Tibial artery (tissue), 4 donors: Measurements from ENCODE around the gene TRIM71.

Source experiments
- DNase-seq, 2 donors: peaks; one replicate each; pipeline ENCODE4 v3.0.0-alpha.2; 2019
- H3K27ac ChIP-seq, 2 donors: fragments of 200-600 bp; sonication (generic) in 1 of 2; 1 replicate in 1 of 2; 2 replicates in 1 of 2; pipeline ENCODE4 v1.5.1; 2018 to 2019; ENCODE audit warnings: mild to moderate bottlenecking in 1 of 2
- H3K27me3 ChIP-seq, 2 donors: fragments of 200-600 bp; sonication (generic) in 1 of 2; one replicate each; pipeline versions ENCODE4 v1.5.1 to v1.6.0; 2016 to 2019
- H3K36me3 ChIP-seq, 3 donors: fragments of 200-600 bp; sonication (generic) in 2 of 3; one replicate each; pipeline ENCODE4 v1.5.1; 2016 to 2019; ENCODE audit warnings: mild to moderate bottlenecking in 2 of 3
- H3K4me1 ChIP-seq, 4 donors: fragments of 200-600 bp; sonication (generic) in 2 of 4; 1 replicate in 3 of 4; 2 replicates in 1 of 4; pipeline ENCODE4 v1.5.1; 2016 to 2019
- H3K4me3 ChIP-seq, 2 donors: fragments of 200-600 bp; sonication (generic) in 1 of 2; 1 replicate in 1 of 2; 2 replicates in 1 of 2; pipeline ENCODE4 v1.5.1; 2018 to 2019; ENCODE audit warnings: mild to moderate bottlenecking in 2 of 2
- H3K9me3 ChIP-seq, 3 donors: fragments of 200-600 bp; sonication (generic) in 1 of 3; one replicate each; pipeline ENCODE4 v1.5.1; 2016 to 2019
- intact Hi-C: fragments of 100-400 bp; cut with DNase I; formaldehyde crosslinking; loops from one replicate; pipeline ENCODE4 v1.15.0; 2023; ENCODE audit warnings: low total_unique reads
- TF ChIP-seq, protein P1 (sequence below), 2 experiments: fragments of 200-600 bp in 1 of 2; fragments of 450-650 bp in 1 of 2; IDR thresholded peaks; one replicate each; pipeline ENCODE4 v1.5.1; 2017 to 2019; ENCODE audit warnings: antibody characterized with exemption in 2 of 2, mild to moderate bottlenecking in 1 of 2, moderate library complexity in 1 of 2

TRIM71 gene

DNA sequence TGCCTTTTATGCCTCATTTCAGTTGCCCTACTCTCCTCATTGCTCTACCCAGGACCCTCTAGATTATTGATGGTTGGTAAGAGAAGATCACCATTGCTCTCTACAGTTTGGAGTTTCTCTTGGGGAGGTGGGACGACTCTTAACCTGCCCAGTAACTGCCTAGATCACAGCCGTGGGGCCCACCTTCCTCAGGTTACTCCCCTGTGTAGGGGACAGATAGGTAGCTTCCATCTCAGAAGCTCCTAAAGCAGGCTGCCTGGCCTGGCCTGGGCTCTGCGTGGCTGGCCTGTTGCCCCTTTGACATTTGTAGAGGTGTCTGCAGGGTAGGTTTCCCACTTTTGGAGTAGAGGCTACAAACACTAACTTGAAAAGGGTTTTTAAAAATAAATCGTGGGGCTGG is 42.7 kb downstream of the TRIM71 start:
- Histone ChIP-seq H3K27ac (no peak overlapping the region), H3K36me3 (no peaks in the 10 kb centered on the region), H3K27me3 (peaks cover 0 to 3% of the 10 kb centered on the region in 2 donors), H3K4me1 (no peaks in the 10 kb centered on the region), H3K9me3 (no peaks in the 10 kb centered on the region), H3K4me3 (no peak overlapping the region)
- no peak for DNase-seq
- TF ChIP-seq, protein P1, sequence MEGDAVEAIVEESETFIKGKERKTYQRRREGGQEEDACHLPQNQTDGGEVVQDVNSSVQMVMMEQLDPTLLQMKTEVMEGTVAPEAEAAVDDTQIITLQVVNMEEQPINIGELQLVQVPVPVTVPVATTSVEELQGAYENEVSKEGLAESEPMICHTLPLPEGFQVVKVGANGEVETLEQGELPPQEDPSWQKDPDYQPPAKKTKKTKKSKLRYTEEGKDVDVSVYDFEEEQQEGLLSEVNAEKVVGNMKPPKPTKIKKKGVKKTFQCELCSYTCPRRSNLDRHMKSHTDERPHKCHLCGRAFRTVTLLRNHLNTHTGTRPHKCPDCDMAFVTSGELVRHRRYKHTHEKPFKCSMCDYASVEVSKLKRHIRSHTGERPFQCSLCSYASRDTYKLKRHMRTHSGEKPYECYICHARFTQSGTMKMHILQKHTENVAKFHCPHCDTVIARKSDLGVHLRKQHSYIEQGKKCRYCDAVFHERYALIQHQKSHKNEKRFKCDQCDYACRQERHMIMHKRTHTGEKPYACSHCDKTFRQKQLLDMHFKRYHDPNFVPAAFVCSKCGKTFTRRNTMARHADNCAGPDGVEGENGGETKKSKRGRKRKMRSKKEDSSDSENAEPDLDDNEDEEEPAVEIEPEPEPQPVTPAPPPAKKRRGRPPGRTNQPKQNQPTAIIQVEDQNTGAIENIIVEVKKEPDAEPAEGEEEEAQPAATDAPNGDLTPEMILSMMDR (IDR thresholded peaks at IDR 0.05) = no peak
- intact Hi-C loops = no loop called here

DNA sequence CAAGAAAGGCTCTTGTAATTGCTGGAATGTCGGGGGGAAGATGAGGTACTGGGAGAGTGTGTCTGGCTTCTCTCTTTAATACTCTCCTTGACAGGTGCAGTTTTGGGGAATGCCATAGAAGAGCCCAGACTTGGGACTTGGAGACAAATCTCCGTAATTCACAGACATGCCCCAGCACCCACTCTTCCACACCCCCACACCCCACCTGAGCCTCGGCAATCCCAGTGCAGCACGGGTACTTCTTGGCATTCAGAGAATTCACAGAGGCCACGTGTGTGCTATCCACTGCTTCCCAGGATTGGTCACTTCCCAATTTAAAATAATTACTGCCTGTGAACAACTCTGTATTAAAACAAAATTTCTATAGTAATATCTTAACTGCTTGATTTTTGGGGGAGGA is 43.9 kb downstream of the TRIM71 start:
- Histone ChIP-seq H3K27ac (no peak overlapping the region), H3K4me1 (no peaks in the 10 kb centered on the region), H3K27me3 (peaks cover 0 to 3% of the 10 kb centered on the region in 2 donors), H3K4me3 (no peak overlapping the region), H3K9me3 (no peaks in the 10 kb centered on the region), H3K36me3 (no peaks in the 10 kb centered on the region)
- TF ChIP-seq, protein P1 (IDR thresholded peaks at IDR 0.05) = no peak
- intact Hi-C loops = no loop called here
- no peak for DNase-seq

GRCh38 chr3:32862247-32862935 is 44.6 kb downstream of the TRIM71 start:
- no peak for DNase-seq
- H3K4me3 ChIP-seq = no peak overlapping the region
- no peaks in the 10 kb centered on the region for H3K36me3 ChIP-seq
- TF ChIP-seq, protein P1 (IDR thresholded peaks at IDR 0.05) = no peak
- intact Hi-C loops = no loop called here
- H3K9me3 ChIP-seq = no peaks in the 10 kb centered on the region
- no peak overlapping the region for H3K27ac ChIP-seq
- peaks cover 0 to 3% of the 10 kb centered on the region in 2 donors for H3K27me3 ChIP-seq
- H3K4me1 ChIP-seq = no peaks in the 10 kb centered on the region

DNA sequence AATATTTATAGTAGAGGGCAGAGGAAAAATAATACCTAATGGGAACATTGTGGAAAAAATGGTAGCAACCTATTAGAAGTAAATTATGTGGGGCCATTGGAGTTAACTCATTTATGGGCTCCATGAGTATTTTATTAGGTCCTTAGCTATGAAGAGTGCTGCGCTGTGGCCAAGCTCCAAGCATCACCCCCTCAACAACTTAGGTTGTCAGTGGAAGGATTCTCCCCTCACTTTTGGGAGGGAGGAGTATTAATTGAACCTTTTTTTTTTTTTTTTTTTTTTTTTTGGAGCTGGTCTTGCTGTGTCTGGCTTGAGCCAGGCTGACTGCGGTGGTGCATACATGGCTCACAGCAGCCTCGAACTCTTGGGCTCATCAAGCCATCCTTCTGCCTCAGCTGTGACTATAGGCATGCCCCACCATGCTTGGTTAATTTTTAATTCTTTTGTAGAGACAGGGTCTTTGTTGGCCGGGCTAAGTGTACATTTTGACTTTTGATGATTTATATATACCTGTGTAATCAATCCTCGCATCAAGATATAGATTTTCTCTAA is 45.2 kb downstream of the TRIM71 start:
- peaks cover 0 to 3% of the 10 kb centered on the region in 2 donors for H3K27me3 ChIP-seq
- no peaks in the 10 kb centered on the region for H3K9me3 ChIP-seq
- TF ChIP-seq, protein P1 (IDR thresholded peaks at IDR 0.05) = no peak
- intact Hi-C loops = no loop called here
- H3K4me1 ChIP-seq = no peaks in the 10 kb centered on the region
- no peak overlapping the region for H3K4me3 ChIP-seq
- H3K36me3 ChIP-seq = no peaks in the 10 kb centered on the region
- no peak for DNase-seq
- H3K27ac ChIP-seq = no peak overlapping the region

GRCh38 chr3:32865383-32865782 is 47.6 kb downstream of the TRIM71 start:
- TF ChIP-seq, protein P1 (IDR thresholded peaks at IDR 0.05) = no peak
- H3K4me1 ChIP-seq = no peaks in the 10 kb centered on the region
- intact Hi-C loops = no loop called here

More at GRCh38 chr3:32865383-32865782, 47.6 kb downstream of the TRIM71 start:
- Histone ChIP-seq H3K36me3 (no peaks in the 10 kb centered on the region), H3K27me3 (peaks cover 0 to 6% of the 10 kb centered on the region in 2 donors), H3K27ac (no peak overlapping the region), H3K4me3 (no peak overlapping the region), H3K9me3 (no peaks in the 10 kb centered on the region)
- DNase-seq = no peak
